Vagina (tissue), 2 donors: ENCODE measurements around the gene SPHK2.

ENCODE experiments used
- POLR2AphosphoS5 ChIP-seq, 2 donors: sonication (generic); formaldehyde crosslinking; IDR thresholded peaks; one replicate each; pipeline ENCODE4 v1.9.0; 2017; ENCODE audit warnings: antibody characterized with exemption in 2 of 2, mild to moderate bottlenecking in 2 of 2, low read depth in 1 of 2; ENCODE audit not compliant: insufficient read depth in 1 of 2
- TF ChIP-seq, protein P1 (sequence below), 3 experiments: fragments of 450-650 bp in 2 of 3; fragments of 200-600 bp in 1 of 3; sonication (generic) in 1 of 3; IDR thresholded peaks; one replicate each; pipeline ENCODE4 v1.5.1; 2017 to 2019; ENCODE audit warnings: antibody characterized with exemption in 3 of 3, mild to moderate bottlenecking in 2 of 3, moderate library complexity in 2 of 3

GRCh38 chr19:48676487-48676886 is 57.2 kb downstream of the SPHK2 start:
- TF ChIP-seq, protein P1, sequence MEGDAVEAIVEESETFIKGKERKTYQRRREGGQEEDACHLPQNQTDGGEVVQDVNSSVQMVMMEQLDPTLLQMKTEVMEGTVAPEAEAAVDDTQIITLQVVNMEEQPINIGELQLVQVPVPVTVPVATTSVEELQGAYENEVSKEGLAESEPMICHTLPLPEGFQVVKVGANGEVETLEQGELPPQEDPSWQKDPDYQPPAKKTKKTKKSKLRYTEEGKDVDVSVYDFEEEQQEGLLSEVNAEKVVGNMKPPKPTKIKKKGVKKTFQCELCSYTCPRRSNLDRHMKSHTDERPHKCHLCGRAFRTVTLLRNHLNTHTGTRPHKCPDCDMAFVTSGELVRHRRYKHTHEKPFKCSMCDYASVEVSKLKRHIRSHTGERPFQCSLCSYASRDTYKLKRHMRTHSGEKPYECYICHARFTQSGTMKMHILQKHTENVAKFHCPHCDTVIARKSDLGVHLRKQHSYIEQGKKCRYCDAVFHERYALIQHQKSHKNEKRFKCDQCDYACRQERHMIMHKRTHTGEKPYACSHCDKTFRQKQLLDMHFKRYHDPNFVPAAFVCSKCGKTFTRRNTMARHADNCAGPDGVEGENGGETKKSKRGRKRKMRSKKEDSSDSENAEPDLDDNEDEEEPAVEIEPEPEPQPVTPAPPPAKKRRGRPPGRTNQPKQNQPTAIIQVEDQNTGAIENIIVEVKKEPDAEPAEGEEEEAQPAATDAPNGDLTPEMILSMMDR (IDR thresholded peaks at IDR 0.05): no peak
- TF ChIP-seq POLR2AphosphoS5 (IDR thresholded peaks at IDR 0.05; ENCODE audit: insufficient read depth in 1 of 2, low read depth in 1 of 2): no peak
